Measurements from ENCODE around the gene GALNT6.

GRCh38 chr12:51388069-51388799 is 3.0 kb downstream of the GALNT6 start:
- TF ChIP-seq, protein P1, sequence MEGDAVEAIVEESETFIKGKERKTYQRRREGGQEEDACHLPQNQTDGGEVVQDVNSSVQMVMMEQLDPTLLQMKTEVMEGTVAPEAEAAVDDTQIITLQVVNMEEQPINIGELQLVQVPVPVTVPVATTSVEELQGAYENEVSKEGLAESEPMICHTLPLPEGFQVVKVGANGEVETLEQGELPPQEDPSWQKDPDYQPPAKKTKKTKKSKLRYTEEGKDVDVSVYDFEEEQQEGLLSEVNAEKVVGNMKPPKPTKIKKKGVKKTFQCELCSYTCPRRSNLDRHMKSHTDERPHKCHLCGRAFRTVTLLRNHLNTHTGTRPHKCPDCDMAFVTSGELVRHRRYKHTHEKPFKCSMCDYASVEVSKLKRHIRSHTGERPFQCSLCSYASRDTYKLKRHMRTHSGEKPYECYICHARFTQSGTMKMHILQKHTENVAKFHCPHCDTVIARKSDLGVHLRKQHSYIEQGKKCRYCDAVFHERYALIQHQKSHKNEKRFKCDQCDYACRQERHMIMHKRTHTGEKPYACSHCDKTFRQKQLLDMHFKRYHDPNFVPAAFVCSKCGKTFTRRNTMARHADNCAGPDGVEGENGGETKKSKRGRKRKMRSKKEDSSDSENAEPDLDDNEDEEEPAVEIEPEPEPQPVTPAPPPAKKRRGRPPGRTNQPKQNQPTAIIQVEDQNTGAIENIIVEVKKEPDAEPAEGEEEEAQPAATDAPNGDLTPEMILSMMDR (IDR thresholded peaks at IDR 0.05; ENCODE audit: low read length) = no peak
- TF ChIP-seq EZH2 (IDR thresholded peaks at IDR 0.05; ENCODE audit: borderline replicate concordance, low read length) = no peak

Data from OCI-LY1 (cell line).